KG1 (cell line): ENCODE data around the gene PI4KA.
"Not testable (repeated sequence)": the region's sequence is repeated elsewhere in the genome, so short reads cannot be mapped to it uniquely, and the experiment has no call there.

Experiments
- DNase-seq: peaks from one replicate; lab custom pipeline; 2025; lab: John Stamatoyannopoulos, UW

Gene PI4KA

GRCh38 chr22:20724676-20725454 lies 133.7 kb downstream of the PI4KA start:
- DNase-seq, result no peak

GRCh38 chr22:20721409-20722218 lies 137.0 kb downstream of the PI4KA start:
- no peak for DNase-seq

- DNase-seq, result no peak
Observed at GRCh38 chr22:20720692-20721408, 137.8 kb downstream of the PI4KA start.

DNA sequence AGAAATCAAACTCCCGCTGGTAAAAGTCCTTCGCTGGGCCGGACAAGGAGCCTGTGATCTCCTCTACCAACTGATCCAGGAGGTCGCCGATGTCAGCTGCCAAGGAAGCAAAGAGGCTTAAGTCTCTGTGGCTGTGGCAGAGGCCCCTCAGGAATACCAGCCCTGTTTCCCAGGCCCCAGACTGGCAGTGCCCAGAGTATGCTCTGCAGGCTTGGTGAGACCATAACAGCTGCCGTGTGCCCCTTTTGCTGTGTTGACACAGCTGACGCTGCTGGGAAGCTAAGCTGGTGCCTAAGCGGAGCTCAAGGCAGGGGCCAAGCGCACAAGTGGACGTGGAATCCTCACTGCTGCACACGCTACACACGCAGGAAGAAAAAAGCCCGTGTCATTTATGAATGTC lies 139.9 kb downstream of the PI4KA start:
- DNase-seq, result not testable (repeated sequence)

DNA sequence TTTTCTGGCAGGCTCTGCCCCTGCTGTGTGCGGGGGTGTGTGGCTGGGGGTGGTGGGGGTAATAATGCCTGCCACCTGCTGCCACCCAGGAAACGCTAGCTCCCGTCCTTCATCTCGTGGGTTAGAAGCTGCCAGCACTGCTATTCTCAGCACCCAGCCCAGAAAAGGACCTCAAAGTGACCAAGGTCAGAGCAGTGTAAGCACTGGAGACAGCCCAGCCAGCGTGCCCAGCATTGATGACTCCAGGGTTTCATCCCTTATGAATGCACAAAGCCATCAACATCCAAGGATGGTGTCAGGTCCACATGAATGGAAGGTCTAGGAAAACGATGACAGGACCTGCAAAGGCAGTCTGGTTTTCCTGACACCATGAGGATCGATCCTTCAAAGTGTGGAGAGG lies 140.6 kb downstream of the PI4KA start:
- DNase-seq, result not testable (repeated sequence)

- not testable (repeated sequence) for DNase-seq
Observed at GRCh38 chr22:20717213-20717866, 141.3 kb downstream of the PI4KA start.

GRCh38 chr22:20713116-20713515 lies 145.5 kb downstream of the PI4KA start:
- not testable (repeated sequence) for DNase-seq

DNA sequence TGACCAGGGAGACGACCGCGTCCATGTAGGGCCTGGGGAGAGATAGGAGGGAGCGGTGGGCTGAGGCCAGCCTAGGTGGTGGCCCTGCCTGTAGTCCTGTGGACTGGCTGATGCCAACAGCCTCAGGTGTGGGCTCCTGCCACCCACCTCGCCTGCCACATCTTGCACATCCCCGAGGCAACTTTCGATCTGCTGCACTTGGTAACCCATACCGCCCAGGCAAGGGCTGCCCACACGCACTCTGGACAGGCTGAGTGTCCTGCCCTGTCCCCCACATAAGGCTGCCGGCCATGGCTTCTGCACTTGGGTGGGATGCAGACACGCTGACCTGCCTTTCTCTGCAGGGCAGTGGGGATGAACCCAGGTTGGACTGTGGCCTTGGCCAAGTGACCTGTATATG lies 148.6 kb downstream of the PI4KA start:
- DNase-seq, result not testable (repeated sequence)

DNA sequence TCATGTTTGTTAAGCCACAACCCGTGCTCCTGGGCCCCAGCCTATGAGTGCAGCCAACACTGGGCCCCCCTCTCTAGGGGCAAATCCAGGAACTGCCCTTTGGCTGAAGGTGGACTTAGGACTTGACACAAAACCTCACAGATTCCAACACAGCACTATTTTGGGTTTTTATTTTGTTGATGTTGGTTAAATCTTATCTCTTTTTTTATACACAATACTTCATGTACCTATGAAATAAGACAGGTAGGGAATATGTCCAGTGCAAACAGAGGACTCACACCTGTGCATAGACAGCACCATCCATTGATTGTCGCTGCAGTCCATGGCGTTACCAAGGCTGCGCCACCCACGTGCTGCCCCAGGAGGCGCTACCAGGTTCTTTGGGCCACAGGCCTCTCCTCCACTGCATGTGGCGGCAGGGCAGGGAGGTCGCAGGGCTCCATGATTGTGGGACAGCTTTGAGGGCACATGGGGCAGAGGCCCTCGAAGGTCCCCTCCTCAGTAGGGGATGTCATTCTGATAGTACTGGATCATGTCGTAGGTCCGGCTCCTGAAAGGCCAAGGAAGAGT lies 151.0 kb downstream of the PI4KA start:
- not testable (repeated sequence) for DNase-seq

GRCh38 chr22:20703816-20704609 lies 154.6 kb downstream of the PI4KA start:
- DNase-seq, result not testable (repeated sequence)

GRCh38 chr22:20703414-20703806 lies 155.2 kb downstream of the PI4KA start:
- DNase-seq, result not testable (repeated sequence)

DNA sequence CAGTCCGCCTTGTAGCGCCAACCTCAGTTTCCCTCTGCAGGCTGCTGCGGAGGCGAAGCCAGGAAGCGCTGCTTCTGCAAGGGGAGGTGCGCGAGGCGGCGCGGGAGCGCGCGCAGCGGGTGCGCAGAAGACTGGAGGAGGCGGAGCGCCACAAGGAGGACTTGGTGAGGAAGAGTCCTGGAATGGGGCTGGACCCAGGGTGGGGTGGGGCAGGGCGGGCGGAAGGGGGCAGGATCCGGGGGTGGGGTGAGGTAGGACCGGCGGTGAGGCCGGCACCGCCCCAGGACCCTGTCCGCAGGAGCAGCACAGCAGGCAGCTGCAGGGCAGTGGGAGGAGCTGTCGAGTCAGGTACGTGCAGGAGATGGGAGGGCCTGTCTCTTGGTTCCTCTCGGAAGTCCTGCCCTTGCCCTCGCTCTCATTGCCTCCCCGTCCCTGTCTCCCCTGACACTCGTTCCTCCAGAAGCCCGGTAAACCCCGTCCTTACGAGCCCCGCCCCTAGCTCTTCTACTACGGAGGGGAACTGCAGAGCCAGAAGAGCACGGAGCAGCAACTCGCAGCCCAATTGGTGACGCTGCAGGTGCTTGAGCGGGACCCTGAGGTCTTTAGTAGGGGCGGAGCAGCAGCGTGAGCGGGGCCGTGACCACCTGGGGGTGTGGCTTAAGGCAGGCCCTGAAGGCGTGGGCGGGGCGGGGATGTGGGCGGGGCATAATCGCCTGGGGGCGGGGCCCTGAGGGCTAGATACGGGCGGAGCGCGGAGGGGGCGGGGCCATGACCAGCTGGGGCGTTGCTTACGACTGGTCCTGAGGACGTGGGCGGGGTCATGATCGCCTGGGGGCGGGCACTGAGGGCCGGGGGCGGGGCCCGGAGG lies 155.8 kb downstream of the PI4KA start:
- DNase-seq, result peak; percentile 82

DNA sequence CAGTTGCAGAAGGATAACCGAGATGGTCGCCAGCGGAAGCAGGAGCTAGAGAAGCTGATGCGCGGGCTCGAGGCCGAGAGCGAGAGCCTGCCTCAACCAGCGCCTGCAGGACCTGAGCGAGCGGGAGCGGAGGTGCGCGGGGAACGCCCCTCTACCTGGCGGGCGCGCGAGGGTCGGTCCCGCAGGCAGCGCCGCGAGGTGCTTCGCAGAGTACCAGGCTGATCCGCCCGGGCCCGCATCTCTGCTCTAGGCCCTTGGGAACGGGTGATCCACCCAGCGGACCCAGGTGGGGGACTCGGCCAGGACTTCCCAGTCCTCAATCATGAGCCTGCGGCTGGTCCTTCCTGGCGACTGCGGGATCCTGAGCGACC lies 156.5 kb downstream of the PI4KA start:
- DNase-seq, result not testable (repeated sequence)

DNA sequence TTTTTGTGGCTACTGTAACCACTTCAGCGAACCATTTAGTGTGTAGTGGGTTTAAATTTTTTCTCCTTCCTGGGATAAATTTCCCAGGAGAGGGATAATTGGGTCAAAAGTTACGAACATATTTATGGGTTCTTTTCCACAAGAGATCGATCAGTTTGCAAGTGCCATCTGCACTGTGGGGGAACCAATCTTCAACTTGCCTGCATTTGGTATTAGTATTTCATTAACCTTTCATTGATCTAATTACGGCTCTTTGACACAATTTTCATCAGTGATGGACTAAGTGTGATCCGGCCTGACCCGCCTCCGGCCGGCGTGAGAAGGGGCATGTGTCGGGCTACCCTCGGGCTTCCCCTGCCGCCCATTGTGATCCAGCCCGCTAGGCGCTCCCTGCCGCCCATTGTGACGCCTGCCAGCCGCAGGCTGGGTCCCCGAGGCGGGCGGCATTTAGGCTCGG lies 156.9 kb downstream of the PI4KA start:
- DNase-seq, result not testable (repeated sequence)

DNA sequence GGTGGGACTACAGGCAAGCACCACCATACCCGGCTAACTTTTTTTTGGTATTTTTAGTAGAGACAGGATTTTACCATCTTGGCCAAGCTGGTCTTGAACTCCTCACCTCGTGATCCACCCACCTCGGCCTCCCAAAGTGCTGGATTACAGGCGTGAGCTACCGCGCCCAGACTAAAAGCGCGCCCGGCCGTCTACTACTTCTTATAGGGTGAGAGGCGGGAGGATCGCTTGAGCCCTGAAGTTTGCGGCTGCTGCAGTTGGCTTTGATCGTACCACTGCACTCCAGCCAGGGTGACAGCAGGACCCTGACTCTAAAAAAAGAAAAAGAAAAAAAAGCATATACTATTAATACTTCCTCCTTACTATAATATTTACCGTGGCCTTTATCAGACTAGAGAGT lies 158.3 kb downstream of the PI4KA start:
- DNase-seq, result not testable (repeated sequence)

- not testable (repeated sequence) for DNase-seq
Observed at GRCh38 chr22:20699856-20700255, 158.8 kb downstream of the PI4KA start.

DNA sequence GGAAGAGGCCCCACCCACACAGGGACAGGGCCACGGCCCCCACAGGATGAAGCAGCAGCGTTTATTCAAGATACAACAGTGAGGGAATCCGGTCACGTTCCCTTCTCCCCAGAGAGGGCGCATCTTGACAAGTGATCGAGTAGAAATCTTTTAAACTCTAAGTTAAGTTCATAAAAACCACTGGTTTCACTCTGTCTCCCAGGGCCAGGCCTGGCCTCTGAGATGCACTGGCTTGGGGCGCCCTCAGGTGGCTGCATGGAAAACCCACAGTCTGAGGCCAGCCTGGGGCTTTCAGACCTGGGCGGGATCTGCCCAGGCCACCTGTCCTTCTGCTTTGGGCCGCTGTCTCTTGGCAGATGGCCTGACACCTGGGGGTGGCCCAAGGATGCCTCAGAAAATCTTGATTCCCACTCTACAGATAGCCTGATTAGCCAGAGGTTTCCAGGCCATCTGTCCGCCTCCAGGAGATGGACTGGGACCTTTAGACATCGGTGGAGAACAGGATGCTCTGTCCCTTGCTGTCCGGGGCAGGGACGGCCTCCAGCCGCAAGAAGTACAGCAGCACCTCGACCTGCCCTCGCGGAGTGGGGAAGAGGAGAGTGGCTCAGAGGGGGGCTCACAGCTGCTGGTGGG lies 161.0 kb downstream of the PI4KA start:
- peak; percentile 52 for DNase-seq

- not testable (repeated sequence) for DNase-seq
Observed at GRCh38 chr22:20696056-20696455, 162.6 kb downstream of the PI4KA start.

- DNase-seq, result not testable (repeated sequence)
Observed at GRCh38 chr22:20695205-20695604, 163.4 kb downstream of the PI4KA start.
